Measurements from ENCODE around the gene IL23R.

Gene IL23R

GRCh38 chr1:67170751-67171573 is 4.7 kb downstream of the IL23R start:
- no peak for DNase-seq (ENCODE audit: extremely low read depth, low read depth)
- no peak for TF ChIP-seq CTCF (IDR thresholded peaks at IDR 0.05; ENCODE audit: low read depth, low read length)

- TF ChIP-seq CTCF (IDR thresholded peaks at IDR 0.05; ENCODE audit: low read depth, low read length), result no peak
- DNase-seq (ENCODE audit: extremely low read depth, low read depth), result no peak
Measured at GRCh38 chr1:67171574-67171955, 5.3 kb downstream of the IL23R start.

GRCh38 chr1:67171978-67172377 is 5.7 kb downstream of the IL23R start:
- no peak for TF ChIP-seq CTCF (IDR thresholded peaks at IDR 0.05; ENCODE audit: low read depth, low read length)
- DNase-seq (ENCODE audit: extremely low read depth, low read depth), result no peak

GRCh38 chr1:67173988-67174387 is 7.7 kb downstream of the IL23R start:
- TF ChIP-seq CTCF (IDR thresholded peaks at IDR 0.05; ENCODE audit: low read depth, low read length), result no peak
- no peak for DNase-seq (ENCODE audit: extremely low read depth, low read depth)

GRCh38 chr1:67174716-67175284 is 8.5 kb downstream of the IL23R start:
- no peak for DNase-seq (ENCODE audit: extremely low read depth, low read depth)
- TF ChIP-seq CTCF (IDR thresholded peaks at IDR 0.05; ENCODE audit: low read depth, low read length), result no peak

- TF ChIP-seq CTCF (IDR thresholded peaks at IDR 0.05; ENCODE audit: low read depth, low read length), result no peak
- no peak for DNase-seq (ENCODE audit: extremely low read depth, low read depth)
Measured at GRCh38 chr1:67175530-67176087, 9.4 kb downstream of the IL23R start.

- TF ChIP-seq CTCF (IDR thresholded peaks at IDR 0.05; ENCODE audit: low read depth, low read length), result no peak
- no peak for DNase-seq (ENCODE audit: extremely low read depth, low read depth)
Measured at GRCh38 chr1:67184838-67185421, 18.7 kb downstream of the IL23R start.

Measured in AG09319 (cell line).